Caco-2 (cell line): ENCODE measurements around the gene GNGT1. TPM values are rescaled to one million over a fixed set of nuclear protein-coding genes. Genes with fewer than 3 reads are reported as not detected.

Source experiments
- BruUV-seq: library from RNA; stranded (reverse); fragments of 400-500 nt; replicated peaks from 2 replicates; lab custom pipeline; 2021; lab: Mats Ljungman, UMichigan
- CTCF ChIA-PET: fragments of 300-600 bp; sonication (Branson Sonifier 250); formaldehyde crosslinking; loops from one replicate; lab custom pipeline; 2022; ENCODE audit warnings: antibody characterized with exemption; lab: Charles Lee
- POLR2A ChIA-PET: fragments of 300-600 bp; sonication (Branson Sonifier 250); formaldehyde crosslinking; loops from one replicate; lab custom pipeline; 2022; ENCODE audit warnings: antibody characterized with exemption; lab: Charles Lee
- DNase-seq, 2 experiments: peaks; one replicate each; pipeline versions ENCODE4 v3.0.0 to v3.0.0-alpha.2; 2020 to 2022
- H3K27me3 ChIP-seq: replicated peaks from 2 replicates; pipeline ENCODE4 v1.6.0; 2011; ENCODE audit warnings: low read length; ENCODE audit not compliant: control insufficient read depth, insufficient read depth
- H3K36me3 ChIP-seq: 2 replicates; pipeline ENCODE4 v1.5.1; 2011; ENCODE audit warnings: low read length; ENCODE audit not compliant: control insufficient read depth, insufficient read depth
- H3K4me1 ChIP-seq: fragments of 250-450 bp; sonication (Bioruptor Pico); 2 replicates; pipeline ENCODE4 v1.5.1; 2020; ENCODE audit warnings: mild to moderate bottlenecking
- H3K4me3 ChIP-seq: 2 replicates; pipeline ENCODE4 v1.5.1; 2011; ENCODE audit warnings: low read depth, mild to moderate bottlenecking, control low read depth, low read length
- H3K9me3 ChIP-seq: fragments of 250-450 bp; sonication (Bioruptor Pico); 2 replicates; pipeline ENCODE4 v1.5.1; 2020; ENCODE audit warnings: mild to moderate bottlenecking, moderate library complexity
- H3K27ac Mint-ChIP-seq: one replicate; pipeline ENCODE4 v1.8.0; 2022; ENCODE audit warnings: mixed read lengths; ENCODE audit not compliant: unreplicated experiment
- H3K27me3 Mint-ChIP-seq: one replicate; pipeline ENCODE4 v1.8.0; 2022; ENCODE audit warnings: mixed read lengths; ENCODE audit not compliant: insufficient read depth, unreplicated experiment
- H3K36me3 Mint-ChIP-seq: one replicate; pipeline ENCODE4 v1.8.0; 2022; ENCODE audit warnings: mild to moderate bottlenecking, mixed read lengths; ENCODE audit not compliant: insufficient read depth, unreplicated experiment
- H3K4me1 Mint-ChIP-seq: one replicate; pipeline ENCODE4 v1.8.0; 2022; ENCODE audit warnings: low read depth, mixed read lengths; ENCODE audit not compliant: unreplicated experiment
- H3K4me3 Mint-ChIP-seq: one replicate; pipeline ENCODE4 v1.8.0; 2022; ENCODE audit warnings: mild to moderate bottlenecking, moderate library complexity, mixed read lengths; ENCODE audit not compliant: unreplicated experiment
- H3K9me3 Mint-ChIP-seq: one replicate; pipeline ENCODE4 v1.8.0; 2022; ENCODE audit warnings: mixed read lengths; ENCODE audit not compliant: unreplicated experiment
- CTCF ChIP-seq, 2 experiments: fragments of 200-600 bp in 1 of 2; IDR thresholded peaks; 1 replicate in 1 of 2; 2 replicates in 1 of 2; pipeline versions ENCODE4 v1.5.1 to v1.8.0; 2011 to 2022; ENCODE audit warnings: antibody characterized with exemption in 1 of 2, control low read depth in 1 of 2, inconsistent platforms in 1 of 2, low read depth in 1 of 2, low read length in 1 of 2, mild to moderate bottlenecking in 1 of 2, moderate library complexity in 1 of 2; ENCODE audit not compliant: insufficient read depth in 1 of 2, severe bottlenecking in 1 of 2, unreplicated experiment in 1 of 2
- intact Hi-C: fragments of 100-400 bp; cut with micrococcal nuclease; formaldehyde crosslinking; loops from one replicate; pipeline ENCODE4 v1.10.0; 2022; ENCODE audit not compliant: unreplicated experiment
- total RNA-seq: library from RNA; stranded (reverse); gene quantifications from 2 replicates; pipeline ENCODE4 v1.2.3, GENCODE V29; 2022

The GNGT1 gene
- total RNA-seq, 1 experiment from 2014 or later: 0.54 TPM

DNA sequence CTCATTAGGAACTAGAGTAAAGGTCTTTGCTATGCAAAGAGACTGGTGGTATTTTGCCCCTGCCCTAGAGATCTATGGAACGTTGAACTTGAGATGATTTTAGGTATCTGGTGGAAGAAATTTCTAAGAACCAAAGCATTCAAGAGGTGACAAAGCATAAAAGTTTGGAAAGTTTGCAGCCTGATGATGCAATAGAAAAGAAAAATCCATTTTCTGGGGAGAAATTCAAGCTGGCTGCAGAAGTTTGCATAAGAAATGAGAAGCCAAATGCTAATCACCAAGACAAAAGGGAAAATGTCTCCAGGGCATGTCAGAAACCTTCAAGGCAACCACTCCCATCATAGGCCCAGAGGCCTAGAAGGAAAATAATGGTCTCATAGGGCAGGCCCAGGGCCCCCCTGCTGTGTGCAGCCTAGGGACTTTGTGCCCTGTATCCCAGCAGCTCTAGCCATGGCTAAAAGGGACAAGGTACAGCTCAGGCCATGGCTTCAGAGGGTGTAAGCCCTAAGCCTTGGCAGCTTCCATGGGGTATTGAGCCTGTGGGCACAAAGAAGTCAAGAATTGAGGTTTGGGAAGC lies 32.3 kb upstream of the GNGT1 start:
- TF ChIP-seq CTCF (IDR thresholded peaks at IDR 0.05; ENCODE audit: insufficient read depth in 1 of 2, low read depth in 1 of 2, low read length in 1 of 2, severe bottlenecking in 1 of 2, unreplicated experiment in 1 of 2): no peak
- no peaks in the 10 kb centered on the region for H3K27me3 Mint-ChIP-seq
- Histone ChIP-seq H3K4me3 (no peak overlapping the region), H3K36me3 (no peaks in the 10 kb centered on the region), H3K4me1 (no peaks in the 10 kb centered on the region), H3K27me3 (no peaks in the 10 kb centered on the region), H3K9me3 (peaks cover 2% of the 10 kb centered on the region; the same call in 1 of the 2 replicates)
- H3K27ac Mint-ChIP-seq: no peak overlapping the region
- H3K36me3 Mint-ChIP-seq: no peaks in the 10 kb centered on the region
- ChIA-PET CTCF (no interaction called here), POLR2A (no interaction called here)
- intact Hi-C loops: no loop called here
- BruUV-seq: no TSS peak
- no peaks in the 10 kb centered on the region for H3K4me1 Mint-ChIP-seq
- no peak overlapping the region for H3K4me3 Mint-ChIP-seq
- peaks cover 10% of the 10 kb centered on the region for H3K9me3 Mint-ChIP-seq
- DNase-seq: no peak

GRCh38 chr7:93877742-93878141 lies 28.6 kb upstream of the GNGT1 start:
- intact Hi-C loops: no loop called here
- H3K27me3 Mint-ChIP-seq: no peaks in the 10 kb centered on the region
- ChIA-PET POLR2A (no interaction called here), CTCF (no interaction called here)
- peaks cover 10% of the 10 kb centered on the region for H3K9me3 Mint-ChIP-seq
- Histone ChIP-seq H3K9me3 (peaks cover 6% of the 10 kb centered on the region; the same call in 1 of the 2 replicates), H3K36me3 (no peaks in the 10 kb centered on the region), H3K27me3 (no peaks in the 10 kb centered on the region), H3K4me1 (no peaks in the 10 kb centered on the region), H3K4me3 (no peak overlapping the region)
- no TSS peak for BruUV-seq
- no peak for TF ChIP-seq CTCF (IDR thresholded peaks at IDR 0.05; ENCODE audit: insufficient read depth in 1 of 2, low read depth in 1 of 2, low read length in 1 of 2, severe bottlenecking in 1 of 2, unreplicated experiment in 1 of 2)
- H3K27ac Mint-ChIP-seq: no peak overlapping the region
- no peaks in the 10 kb centered on the region for H3K36me3 Mint-ChIP-seq
- DNase-seq: no peak
- H3K4me1 Mint-ChIP-seq: no peaks in the 10 kb centered on the region
- H3K4me3 Mint-ChIP-seq: no peak overlapping the region

DNA sequence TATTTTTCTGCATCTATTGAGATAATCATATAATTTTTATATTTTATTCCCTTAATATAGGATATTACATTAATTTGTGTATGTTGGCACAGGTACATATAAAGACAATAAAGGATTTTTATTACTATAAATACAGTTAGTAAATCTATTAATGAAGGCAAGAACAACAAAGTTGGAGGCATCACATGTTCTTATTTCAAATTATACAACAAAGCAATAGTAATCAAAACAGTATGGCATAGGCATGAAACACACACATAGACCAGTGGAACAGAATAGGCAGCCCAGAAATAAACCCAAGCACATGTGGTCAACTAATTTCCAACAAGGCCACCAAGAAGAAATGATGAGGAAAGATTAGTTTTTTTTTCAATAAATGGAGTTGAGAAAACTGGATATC lies 27.0 kb upstream of the GNGT1 start:
- Mint-ChIP-seq H3K9me3 (no peaks in the 10 kb centered on the region), H3K36me3 (no peaks in the 10 kb centered on the region), H3K27ac (no peak overlapping the region), H3K27me3 (no peaks in the 10 kb centered on the region), H3K4me3 (no peak overlapping the region), H3K4me1 (no peaks in the 10 kb centered on the region)
- no peaks in the 10 kb centered on the region for H3K4me1 ChIP-seq
- ChIA-PET POLR2A (no interaction called here), CTCF (no interaction called here)
- BruUV-seq: no TSS peak
- TF ChIP-seq CTCF (IDR thresholded peaks at IDR 0.05; ENCODE audit: insufficient read depth in 1 of 2, low read depth in 1 of 2, low read length in 1 of 2, severe bottlenecking in 1 of 2, unreplicated experiment in 1 of 2): no peak
- peaks cover 6% of the 10 kb centered on the region; the same call in 1 of the 2 replicates for H3K9me3 ChIP-seq
- no peaks in the 10 kb centered on the region for H3K27me3 ChIP-seq
- H3K36me3 ChIP-seq: no peaks in the 10 kb centered on the region
- intact Hi-C loops: no loop called here
- H3K4me3 ChIP-seq: no peak overlapping the region
- DNase-seq: no peak
